ENCODE data around the gene PTCRA.
A peak's percentile ranks its signal among the peaks of the same experiment; 100 is the strongest.

- TF ChIP-seq CTCF (IDR thresholded peaks at IDR 0.05) (peak in 1 of 2 donors; percentile 26), POLR2A (IDR thresholded peaks at IDR 0.05) (peak in 1 of 2 donors; percentile 47), POLR2AphosphoS5 (IDR thresholded peaks at IDR 0.05) (peak; percentile 27 to 60 (median 43))
These were observed 36.2 kb upstream of the PTCRA start, which contains the start of gene RPL7L1 for GRCh38 chr6:42879372-42880239.

All from suprapubic skin (tissue), 4 donors.